Sigmoid colon (tissue), 4 donors: ENCODE data around the gene NR3C2.

ENCODE experiments used
- CTCF ChIP-seq, 4 experiments: fragments of 450-650 bp in 3 of 4; fragments of 200-600 bp in 1 of 4; IDR thresholded peaks; one replicate each; pipeline ENCODE4 v1.5.1; 2016 to 2019; ENCODE audit warnings: antibody characterized with exemption in 4 of 4, mild to moderate bottlenecking in 3 of 4, moderate library complexity in 2 of 4
- POLR2A ChIP-seq, 2 donors: fragments of 450-650 bp; IDR thresholded peaks; one replicate each; pipeline ENCODE4 v1.6.1; 2016; ENCODE audit warnings: antibody characterized with exemption in 2 of 2, mild to moderate bottlenecking in 2 of 2, moderate library complexity in 2 of 2
- POLR2AphosphoS5 ChIP-seq, 4 donors: sonication (generic); formaldehyde crosslinking; IDR thresholded peaks; one replicate each; pipeline ENCODE4 v1.6.1; 2017; ENCODE audit warnings: antibody characterized with exemption in 4 of 4

- TF ChIP-seq POLR2A (IDR thresholded peaks at IDR 0.05) (no peak), CTCF (IDR thresholded peaks at IDR 0.05) (no peak), POLR2AphosphoS5 (IDR thresholded peaks at IDR 0.05) (no peak)
Measured at GRCh38 chr4:148210661-148211060, 231.6 kb downstream of the NR3C2 start.
